HepG2 (cell line): ENCODE measurements around the gene PLD2. TPM values are rescaled to one million over a fixed set of nuclear protein-coding genes. Genes with fewer than 3 reads are reported as not detected.
A peak's percentile ranks its signal among the peaks of the same experiment; 100 is the strongest.

Experiments
- ETV5 ChIP-seq: IDR thresholded peaks from 2 replicates; pipeline ENCODE4 v1.6.1; 2018; ENCODE audit warnings: missing biosample characterization, missing genetic modification reagents, inconsistent platforms, borderline replicate concordance
- FOXP1 ChIP-seq, 2 experiments: fragments of 450-650 bp in 1 of 2; IDR thresholded peaks; 2 replicates each; pipeline ENCODE4 v1.6.1; 2017 to 2018; ENCODE audit warnings: antibody characterized with exemption in 1 of 2
- ISL2 ChIP-seq: sonication (generic); formaldehyde crosslinking; IDR thresholded peaks from 2 replicates; pipeline ENCODE4 v1.5.0; 2020; ENCODE audit warnings: missing genetic modification reagents
- NAIF1 ChIP-seq: sonication (generic); formaldehyde crosslinking; IDR thresholded peaks from 2 replicates; pipeline ENCODE4 v1.5.0; 2020; ENCODE audit warnings: mild to moderate bottlenecking, missing genetic modification reagents, borderline replicate concordance
- SAFB2 ChIP-seq: sonication (generic); formaldehyde crosslinking; IDR thresholded peaks from 2 replicates; pipeline ENCODE4 v1.5.1; 2020; ENCODE audit warnings: missing genetic modification reagents, low read depth, mild to moderate bottlenecking, borderline replicate concordance
- SMARCE1 ChIP-seq: fragments of 450-650 bp; IDR thresholded peaks from 2 replicates; pipeline ENCODE4 v1.6.1; 2017; ENCODE audit warnings: borderline replicate concordance
- SYNCRIP ChIP-seq: fragments of 200-400 bp; formaldehyde crosslinking; IDR thresholded peaks from 2 replicates; pipeline ENCODE4 v1.6.1; 2018; ENCODE audit warnings: mild to moderate bottlenecking, low read depth, low read length; ENCODE audit not compliant: insufficient read depth
- TEAD2 ChIP-seq: sonication (generic); formaldehyde crosslinking; IDR thresholded peaks from 2 replicates; pipeline ENCODE4 v1.9.0; 2021; ENCODE audit warnings: missing genetic modification reagents
- ZNF12 ChIP-seq: sonication (generic); formaldehyde crosslinking; IDR thresholded peaks from 2 replicates; pipeline ENCODE4 v1.5.0; 2020; ENCODE audit warnings: missing genetic modification reagents
- ZNF143 ChIP-seq: sonication (generic); formaldehyde crosslinking; IDR thresholded peaks from 2 replicates; pipeline ENCODE4 v1.4.0; 2020; ENCODE audit warnings: missing genetic modification reagents
- ZNF253 ChIP-seq: sonication (generic); formaldehyde crosslinking; IDR thresholded peaks from 2 replicates; pipeline ENCODE4 v1.8.0; 2022; ENCODE audit warnings: mild to moderate bottlenecking, missing genetic modification reagents, borderline replicate concordance
- ZNF441 ChIP-seq: sonication (generic); formaldehyde crosslinking; IDR thresholded peaks from 2 replicates; pipeline ENCODE4 v1.7.0; 2021; ENCODE audit warnings: missing genetic modification reagents, borderline replicate concordance
- ZNF563 ChIP-seq: sonication (generic); formaldehyde crosslinking; IDR thresholded peaks from 2 replicates; pipeline ENCODE4 v1.8.0; 2022; ENCODE audit warnings: mild to moderate bottlenecking, moderate library complexity, missing genetic modification reagents
- ZNF607 ChIP-seq: sonication (generic); formaldehyde crosslinking; IDR thresholded peaks from 2 replicates; pipeline ENCODE4 v1.5.1; 2020; ENCODE audit warnings: missing genetic modification reagents, mild to moderate bottlenecking, borderline replicate concordance
- polyA plus RNA-seq, 8 experiments: library from polyadenylated mRNA; depleted of rRNA in 3 of 8; stranded (reverse) in 7 of 8; unstranded in 1 of 8; fragments of >200 nt; fragmentation: Illumina TruSeq in 4 of 8; extraction: Trizol in 4 of 8; gene quantifications; 2 replicates each; pipeline versions ENCODE4 v1.2.1 to v1.2.3, GENCODE V29; 2011 to 2016; ENCODE audit warnings: low read depth in 4 of 8, missing spikeins in 1 of 8, mixed read lengths in 1 of 8; ENCODE audit not compliant: insufficient read depth in 1 of 8
- total RNA-seq, 5 experiments: library from RNA; depleted of rRNA; stranded (reverse); fragments of >200 nt; fragmentation: Illumina TruSeq; extraction: Trizol; gene quantifications; 2 replicates each; pipeline ENCODE4 v1.2.3, GENCODE V29; 2016; ENCODE audit warnings: low read depth in 1 of 5
- TF ChIP-seq, protein P1 (sequence below): sonication (generic); formaldehyde crosslinking; IDR thresholded peaks from 2 replicates; pipeline ENCODE4 v1.5.1; 2020; ENCODE audit warnings: mild to moderate bottlenecking, moderate library complexity, missing genetic modification reagents
- TF ChIP-seq, protein P2 (sequence below): sonication (generic); formaldehyde crosslinking; IDR thresholded peaks from 2 replicates; pipeline ENCODE4 v1.8.1; 2023; ENCODE audit warnings: mild to moderate bottlenecking, missing genetic modification reagents, borderline replicate concordance
- TF ChIP-seq, protein P3 (sequence below): sonication (generic); formaldehyde crosslinking; IDR thresholded peaks from 2 replicates; pipeline ENCODE4 v1.5.0; 2020; ENCODE audit warnings: mild to moderate bottlenecking, missing genetic modification reagents, borderline replicate concordance
- TF ChIP-seq, protein P4 (sequence below): sonication (generic); formaldehyde crosslinking; IDR thresholded peaks from 2 replicates; pipeline ENCODE4 v1.4.0; 2020; ENCODE audit warnings: mild to moderate bottlenecking, missing genetic modification reagents

Gene PLD2
- total and polyA plus RNA-seq, 2 of the 13 experiments (the other 11 are each of a cell fraction or from before 2014, with no cell fraction given): 13.4 to 29.7 TPM

DNA sequence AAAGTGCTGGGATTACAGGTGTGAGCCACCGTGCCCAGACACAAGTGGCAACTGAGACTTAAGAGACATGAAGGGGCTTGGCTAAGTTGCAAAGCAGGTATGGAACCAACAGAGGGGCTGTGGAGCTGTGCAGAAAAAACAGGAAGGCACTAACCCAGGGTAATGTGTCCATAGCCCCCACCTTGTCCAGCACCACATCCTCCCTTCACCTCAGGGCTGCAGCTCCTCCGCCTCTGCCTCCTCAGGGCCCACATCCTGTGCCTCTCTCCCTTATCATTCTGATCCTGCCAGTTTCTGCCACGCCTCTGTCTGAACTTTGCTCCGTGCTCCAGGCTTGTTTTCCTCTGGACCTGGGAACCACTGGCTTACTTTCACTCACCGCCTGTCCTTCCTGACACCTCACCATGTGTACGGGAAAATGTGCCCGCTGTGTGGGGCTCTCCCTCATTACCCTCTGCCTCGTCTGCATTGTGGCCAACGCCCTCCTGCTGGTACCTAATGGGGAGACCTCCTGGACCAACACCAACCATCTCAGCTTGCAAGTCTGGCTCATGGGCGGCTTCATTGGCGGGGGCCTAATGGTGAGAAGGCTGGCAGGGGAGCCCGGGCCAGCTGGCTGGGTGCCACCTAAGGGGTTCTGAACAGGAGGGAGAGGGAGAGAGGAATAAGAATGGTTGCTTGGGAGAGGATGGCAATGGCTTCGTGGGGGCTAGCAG lies 35.3 kb upstream of the PLD2 start, which contains the start of gene TM4SF5 (continued):
- no peak for TF ChIP-seq NAIF1 (CRISPR knock-in tag)
- no peak for TF ChIP-seq ZNF253
- TF ChIP-seq ZNF563: peak; percentile 54; the same call in 1 of the 2 replicates
- 0 out of 2 replicates have a peak, but pooled peaks have one; percentile 13 for TF ChIP-seq TEAD2
- TF ChIP-seq, protein P1, sequence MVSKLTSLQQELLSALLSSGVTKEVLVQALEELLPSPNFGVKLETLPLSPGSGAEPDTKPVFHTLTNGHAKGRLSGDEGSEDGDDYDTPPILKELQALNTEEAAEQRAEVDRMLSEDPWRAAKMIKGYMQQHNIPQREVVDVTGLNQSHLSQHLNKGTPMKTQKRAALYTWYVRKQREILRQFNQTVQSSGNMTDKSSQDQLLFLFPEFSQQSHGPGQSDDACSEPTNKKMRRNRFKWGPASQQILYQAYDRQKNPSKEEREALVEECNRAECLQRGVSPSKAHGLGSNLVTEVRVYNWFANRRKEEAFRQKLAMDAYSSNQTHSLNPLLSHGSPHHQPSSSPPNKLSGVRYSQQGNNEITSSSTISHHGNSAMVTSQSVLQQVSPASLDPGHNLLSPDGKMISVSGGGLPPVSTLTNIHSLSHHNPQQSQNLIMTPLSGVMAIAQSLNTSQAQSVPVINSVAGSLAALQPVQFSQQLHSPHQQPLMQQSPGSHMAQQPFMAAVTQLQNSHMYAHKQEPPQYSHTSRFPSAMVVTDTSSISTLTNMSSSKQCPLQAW (CRISPR knock-in tag): peak; percentile 74
- no peak for TF ChIP-seq SMARCE1
- TF ChIP-seq ZNF143 (CRISPR knock-in tag): no peak
- TF ChIP-seq ZNF441 (CRISPR knock-in tag): peak; percentile 40; the same call in 1 of the 2 replicates
- no peak for TF ChIP-seq FOXP1 (IDR thresholded peaks at IDR 0.05)
- TF ChIP-seq FOXP1 (CRISPR knock-in tag; IDR thresholded peaks at IDR 0.05): peak; percentile 82
- TF ChIP-seq, protein P2, sequence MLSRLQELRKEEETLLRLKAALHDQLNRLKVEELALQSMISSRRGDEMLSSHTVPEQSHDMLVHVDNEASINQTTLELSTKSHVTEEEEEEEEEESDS (CRISPR knock-in tag): peak; percentile 78; the same call in 1 of the 2 replicates
- peak; percentile 65; the same call in 1 of the 2 replicates for TF ChIP-seq SAFB2 (CRISPR knock-in tag)
- TF ChIP-seq ETV5 (CRISPR knock-in tag): peak; percentile 96
- no peak for TF ChIP-seq SYNCRIP
- TF ChIP-seq, protein P3, sequence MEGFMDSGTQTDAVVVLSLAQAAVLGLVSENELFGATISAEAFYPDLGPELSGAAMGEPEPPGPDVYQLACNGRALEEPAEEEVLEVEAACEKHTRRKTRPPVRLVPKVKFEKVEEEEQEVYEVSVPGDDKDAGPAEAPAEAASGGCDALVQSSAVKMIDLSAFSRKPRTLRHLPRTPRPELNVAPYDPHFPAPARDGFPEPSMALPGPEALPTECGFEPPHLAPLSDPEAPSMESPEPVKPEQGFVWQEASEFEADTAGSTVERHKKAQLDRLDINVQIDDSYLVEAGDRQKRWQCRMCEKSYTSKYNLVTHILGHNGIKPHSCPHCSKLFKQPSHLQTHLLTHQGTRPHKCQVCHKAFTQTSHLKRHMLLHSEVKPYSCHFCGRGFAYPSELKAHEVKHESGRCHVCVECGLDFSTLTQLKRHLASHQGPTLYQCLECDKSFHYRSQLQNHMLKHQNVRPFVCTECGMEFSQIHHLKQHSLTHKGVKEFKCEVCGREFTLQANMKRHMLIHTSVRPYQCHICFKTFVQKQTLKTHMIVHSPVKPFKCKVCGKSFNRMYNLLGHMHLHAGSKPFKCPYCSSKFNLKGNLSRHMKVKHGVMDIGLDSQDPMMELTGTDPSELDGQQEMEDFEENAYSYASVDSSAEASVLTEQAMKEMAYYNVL: peak; percentile 90; the same call in 1 of the 2 replicates
- TF ChIP-seq ZNF607 (CRISPR knock-in tag): no peak
- TF ChIP-seq, protein P4, sequence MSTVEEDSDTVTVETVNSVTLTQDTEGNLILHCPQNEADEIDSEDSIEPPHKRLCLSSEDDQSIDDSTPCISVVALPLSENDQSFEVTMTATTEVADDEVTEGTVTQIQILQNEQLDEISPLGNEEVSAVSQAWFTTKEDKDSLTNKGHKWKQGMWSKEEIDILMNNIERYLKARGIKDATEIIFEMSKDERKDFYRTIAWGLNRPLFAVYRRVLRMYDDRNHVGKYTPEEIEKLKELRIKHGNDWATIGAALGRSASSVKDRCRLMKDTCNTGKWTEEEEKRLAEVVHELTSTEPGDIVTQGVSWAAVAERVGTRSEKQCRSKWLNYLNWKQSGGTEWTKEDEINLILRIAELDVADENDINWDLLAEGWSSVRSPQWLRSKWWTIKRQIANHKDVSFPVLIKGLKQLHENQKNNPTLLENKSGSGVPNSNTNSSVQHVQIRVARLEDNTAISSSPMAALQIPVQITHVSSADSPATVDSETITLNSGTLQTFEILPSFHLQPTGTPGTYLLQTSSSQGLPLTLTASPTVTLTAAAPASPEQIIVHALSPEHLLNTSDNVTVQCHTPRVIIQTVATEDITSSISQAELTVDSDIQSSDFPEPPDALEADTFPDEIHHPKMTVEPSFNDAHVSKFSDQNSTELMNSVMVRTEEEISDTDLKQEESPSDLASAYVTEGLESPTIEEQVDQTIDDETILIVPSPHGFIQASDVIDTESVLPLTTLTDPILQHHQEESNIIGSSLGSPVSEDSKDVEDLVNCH: no peak
- peak; percentile 46; the same call in 1 of the 2 replicates for TF ChIP-seq ZNF12 (CRISPR knock-in tag)
- no peak; the same call in none of the 2 replicates for TF ChIP-seq ISL2 (CRISPR knock-in tag)
